Measurements from ENCODE around the gene UBE3C.
"Not testable (repeated sequence)": the region's sequence is repeated elsewhere in the genome, so short reads cannot be mapped to it uniquely, and the experiment has no call there.

The UBE3C gene

DNA sequence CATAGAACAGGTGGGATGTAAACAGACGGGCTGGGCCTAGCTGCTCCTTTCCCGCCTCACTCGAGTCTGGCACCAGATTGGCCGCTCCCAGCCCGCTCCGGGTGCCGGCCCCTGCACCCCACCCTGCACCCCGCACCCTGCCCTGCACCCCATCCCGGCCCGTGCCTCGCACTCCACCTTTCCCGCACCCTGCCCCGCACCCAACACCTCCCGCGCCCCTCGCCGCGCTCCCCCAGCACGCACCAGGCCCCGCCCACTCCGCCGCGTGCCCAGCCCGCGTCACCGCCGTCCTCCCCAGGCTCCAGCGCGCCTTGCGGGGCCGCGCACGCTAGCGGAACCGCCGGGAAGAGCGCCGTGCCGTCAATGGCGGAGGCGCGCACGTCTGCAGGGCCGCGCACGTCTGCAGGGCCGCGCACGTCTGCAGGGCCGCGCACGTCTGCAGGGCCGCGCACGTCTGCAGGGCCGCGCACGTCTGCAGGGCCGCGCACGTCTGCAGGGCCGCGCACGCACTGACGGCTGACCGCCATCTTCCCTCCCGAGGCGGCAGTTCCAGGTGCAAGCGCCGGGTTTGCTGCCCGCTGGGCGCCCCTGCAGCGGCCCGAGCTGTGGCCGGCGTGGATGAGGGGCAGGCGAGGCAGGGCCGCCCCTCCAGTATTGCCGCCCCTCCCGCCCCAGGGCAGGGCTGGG, at the start of gene UBE3C:
TSS of gene UBE3C (plus strand) at position 503 of the 687 bp plus-strand sequence. CDS start 347 bp downstream, outside the sequence.
- peak; percentile 71 for DNase-seq (ENCODE audit: low read depth)

DNA sequence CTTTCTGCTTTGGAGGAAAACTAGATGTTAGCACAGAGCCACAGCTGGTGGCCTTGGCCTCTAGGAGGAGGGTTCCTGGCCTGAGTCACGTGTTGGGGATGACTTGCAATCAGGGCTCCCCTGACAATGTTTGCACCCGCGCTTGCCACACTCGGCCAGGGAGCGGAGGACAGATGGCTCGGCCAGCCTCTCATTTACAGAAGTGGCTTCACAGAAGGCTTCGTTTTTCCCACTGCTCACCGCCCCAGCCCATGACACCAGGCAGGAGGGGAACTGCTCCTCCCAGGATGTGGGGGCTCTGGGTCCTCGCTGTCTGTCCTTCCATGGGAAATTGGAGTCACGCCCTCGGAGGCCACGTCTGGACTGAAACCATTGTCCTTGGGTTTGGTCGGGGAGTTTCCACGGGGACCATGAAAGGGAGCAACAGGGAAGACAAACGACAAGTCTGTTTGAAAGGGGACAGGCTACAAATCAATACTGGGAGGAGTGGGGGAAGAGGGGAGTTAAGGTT, 49.6 kb upstream of the UBE3C start:
- no peak for DNase-seq (ENCODE audit: low read depth)

DNA sequence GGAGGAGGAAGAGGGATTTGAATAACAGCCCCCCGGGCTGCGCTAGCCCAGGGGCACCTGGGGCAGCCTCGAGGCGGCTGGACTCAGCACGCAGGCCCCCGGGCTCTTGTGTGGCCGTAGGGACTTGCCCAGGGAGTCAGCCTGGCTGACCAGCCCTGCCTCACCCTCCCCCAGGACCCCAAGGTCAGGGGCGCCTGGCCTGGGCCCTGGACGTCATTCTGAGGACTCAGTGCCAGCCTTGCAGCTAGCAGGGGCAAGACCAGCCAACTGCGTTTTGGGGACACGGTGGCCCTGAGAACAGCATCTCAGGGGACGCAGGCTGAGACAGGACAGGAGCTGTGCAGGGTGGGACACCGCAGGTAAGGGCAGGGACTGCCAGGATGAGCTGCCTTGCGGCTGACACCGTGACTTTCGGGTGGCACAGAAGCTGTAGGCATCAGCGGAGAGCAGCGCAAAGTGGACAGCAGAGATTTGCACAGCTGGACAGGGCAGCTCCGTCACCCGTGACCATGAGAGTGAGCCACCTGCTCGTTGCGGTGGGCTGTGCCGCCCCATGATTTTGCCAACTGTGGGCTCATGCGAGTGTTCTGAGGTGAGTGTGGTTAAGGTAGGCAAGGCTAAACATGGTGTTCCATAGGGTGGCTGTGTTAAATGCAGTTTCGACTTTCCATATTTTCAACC, 48.1 kb upstream of the UBE3C start:
- DNase-seq (ENCODE audit: low read depth) = no peak

DNA sequence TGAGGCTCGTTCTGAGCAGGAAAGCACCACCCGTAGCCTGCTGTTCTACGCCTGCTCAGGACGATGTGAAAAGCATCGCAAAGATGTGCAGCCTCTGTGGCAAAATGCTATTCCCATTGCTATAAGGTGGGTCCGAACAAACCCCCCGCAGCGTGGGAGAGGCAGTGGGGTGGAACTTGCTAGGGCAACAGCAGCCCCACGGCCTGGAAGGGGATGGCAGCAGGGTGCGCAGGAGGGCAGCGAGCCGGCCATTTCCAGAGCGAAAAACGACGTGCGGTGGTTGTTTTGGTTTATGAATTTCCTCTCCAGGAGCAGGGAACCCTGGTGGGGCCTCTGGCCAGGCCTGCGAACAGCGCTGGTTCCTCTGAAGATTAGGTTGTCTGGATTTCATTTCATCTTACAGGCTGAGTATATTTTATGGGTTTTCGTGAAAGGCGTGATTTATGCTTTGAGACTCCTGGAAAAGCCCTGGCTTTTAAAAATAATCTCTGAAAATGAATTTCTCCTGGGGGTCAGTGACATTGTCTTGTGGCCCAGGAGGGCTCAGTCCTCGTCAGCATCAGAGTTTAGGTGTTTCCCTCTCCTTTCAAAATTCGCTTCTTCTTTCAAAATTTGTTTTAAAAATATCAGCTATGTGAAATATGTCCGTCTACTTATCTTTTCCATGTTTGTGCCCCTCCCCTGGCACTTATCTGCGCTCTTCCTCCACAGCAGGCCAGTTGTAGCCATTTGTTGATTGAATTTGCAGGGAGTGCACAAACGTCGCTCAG, 42.3 kb upstream of the UBE3C start:
- DNase-seq (ENCODE audit: low read depth) = no peak

DNA sequence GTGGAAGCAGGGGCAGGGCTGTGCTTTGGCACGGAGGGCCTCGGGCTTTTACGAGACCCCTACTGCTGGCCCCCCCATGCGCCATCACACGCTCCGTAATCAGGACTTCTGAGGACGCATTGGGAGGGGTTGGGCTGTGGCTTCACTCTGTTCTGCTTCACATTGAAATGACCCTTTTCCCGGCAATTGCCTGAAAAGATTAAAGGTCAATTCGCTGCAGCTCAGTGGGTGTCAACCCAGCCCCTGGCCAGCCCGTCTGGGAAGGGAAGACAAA, 41.7 kb upstream of the UBE3C start:
- no peak for DNase-seq (ENCODE audit: low read depth)

DNA sequence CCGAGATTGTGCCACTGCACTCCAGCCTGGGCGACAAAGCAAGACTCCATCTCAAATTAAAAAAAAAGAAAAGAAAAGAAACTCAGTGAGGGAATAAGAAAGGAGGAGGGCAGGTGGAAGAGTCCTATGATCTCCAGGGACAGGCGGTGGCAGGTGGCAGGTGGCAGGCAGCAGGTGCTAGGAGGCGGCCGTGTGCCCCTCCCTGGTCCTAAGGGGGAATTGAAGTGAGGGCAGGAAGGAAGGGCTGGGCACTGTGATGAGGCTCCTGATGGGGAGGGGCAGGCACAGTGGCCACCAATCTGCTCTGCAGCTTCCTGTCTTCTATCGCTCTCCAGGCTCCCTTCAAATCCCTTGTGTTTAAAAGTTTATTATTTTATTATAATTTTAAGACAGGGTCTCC, 41.2 kb upstream of the UBE3C start:
- no peak for DNase-seq (ENCODE audit: low read depth)

DNA sequence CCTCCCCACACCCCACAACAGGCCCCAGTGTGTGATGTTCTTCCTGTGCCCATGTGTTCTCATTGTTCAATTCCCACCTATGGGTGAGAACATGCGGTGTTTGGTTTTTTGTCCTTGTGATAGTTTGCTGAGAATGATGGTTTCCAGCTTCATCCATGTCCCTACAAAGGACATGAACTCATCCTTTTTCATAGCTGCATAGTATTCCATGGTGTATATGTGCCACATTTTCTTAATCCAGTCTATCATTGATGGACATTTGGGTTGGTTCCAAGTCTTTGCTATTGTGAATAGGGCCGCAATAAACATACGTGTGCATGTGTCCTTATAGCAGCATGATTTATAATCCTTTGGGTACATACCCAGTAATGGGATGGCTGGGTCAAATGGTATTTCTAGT, 38.7 kb upstream of the UBE3C start:
- not testable (repeated sequence) for DNase-seq (ENCODE audit: low read depth)

DNA sequence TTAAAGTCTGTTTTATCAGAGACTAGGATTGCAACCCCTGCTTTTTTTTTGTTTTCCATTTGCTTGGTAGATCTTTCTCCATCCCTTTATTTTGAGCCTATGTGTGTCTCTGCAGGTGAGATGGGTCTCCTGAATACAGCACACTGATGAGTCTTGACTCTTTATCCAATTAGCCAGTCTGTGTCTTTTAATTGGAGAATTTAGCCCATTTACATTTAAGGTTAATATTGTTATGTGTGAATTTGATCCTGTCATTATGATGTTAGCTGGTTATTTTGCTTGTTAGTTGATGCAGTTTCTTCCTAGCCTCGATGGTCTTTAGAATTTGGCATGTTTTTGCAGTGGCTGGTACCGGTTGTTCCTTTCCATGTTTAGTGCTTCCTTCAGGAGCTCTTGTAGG, 35.1 kb upstream of the UBE3C start:
- not testable (repeated sequence) for DNase-seq (ENCODE audit: low read depth)

DNA sequence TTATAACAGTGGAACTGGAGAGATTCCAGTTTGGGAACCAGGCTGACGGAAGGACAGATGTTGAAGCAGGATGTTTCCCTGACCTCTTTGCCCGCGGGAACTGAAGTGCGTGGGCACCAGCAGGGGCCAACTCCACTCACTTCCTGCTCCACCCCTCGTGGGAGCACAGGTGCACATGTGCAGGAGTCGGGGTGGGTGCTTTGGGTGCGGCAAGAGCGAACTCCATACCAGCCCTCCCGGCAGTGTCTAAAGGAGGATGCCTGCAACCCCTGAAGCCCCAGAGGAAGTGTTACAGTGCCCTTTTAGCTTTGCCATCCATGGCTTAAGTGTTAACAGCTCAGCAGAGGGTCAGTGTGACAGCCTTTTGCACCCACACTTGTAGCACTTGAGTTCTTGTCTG, 27.4 kb upstream of the UBE3C start:
- DNase-seq (ENCODE audit: low read depth) = no peak

DNA sequence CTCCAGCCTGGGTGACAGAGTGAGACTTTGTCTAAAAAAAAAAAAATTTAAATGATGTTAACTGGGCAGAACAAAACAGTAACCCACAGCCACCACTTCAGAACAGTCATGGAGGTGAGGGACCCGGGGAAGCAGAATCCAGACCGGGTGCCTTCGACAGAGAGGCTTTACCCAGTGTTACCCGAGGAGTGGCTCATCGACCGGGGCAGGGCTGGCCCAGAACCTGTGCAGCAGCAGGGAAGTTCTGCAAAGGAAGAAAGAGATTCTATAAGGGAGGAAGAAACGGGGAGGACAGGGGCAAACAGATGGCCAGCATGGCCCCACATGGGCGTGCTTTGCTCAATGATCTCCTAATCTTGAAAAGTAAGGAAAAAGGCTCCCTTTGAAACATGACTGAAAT, 26.0 kb upstream of the UBE3C start:
- DNase-seq (ENCODE audit: low read depth) = no peak

DNA sequence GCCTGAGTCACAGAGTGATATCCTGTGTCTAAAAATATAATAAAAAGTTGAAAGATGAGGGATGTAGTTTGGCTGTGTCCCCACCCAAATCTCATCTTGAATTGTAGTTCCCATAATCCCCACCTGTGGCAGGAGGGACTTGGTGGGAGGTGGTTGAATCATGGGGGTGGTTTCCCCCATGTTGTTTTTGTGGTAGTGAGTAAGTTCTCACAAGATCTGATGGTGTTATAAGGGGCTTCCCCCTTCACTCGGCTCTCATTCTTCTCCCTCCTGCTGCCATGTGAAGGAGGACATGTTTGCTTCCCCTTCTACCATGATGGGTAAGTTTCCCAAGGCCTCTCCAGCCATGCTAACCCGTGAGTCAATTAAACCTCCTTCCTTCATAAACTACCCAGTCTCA, 25.1 kb upstream of the UBE3C start:
- no peak for DNase-seq (ENCODE audit: low read depth)

DNA sequence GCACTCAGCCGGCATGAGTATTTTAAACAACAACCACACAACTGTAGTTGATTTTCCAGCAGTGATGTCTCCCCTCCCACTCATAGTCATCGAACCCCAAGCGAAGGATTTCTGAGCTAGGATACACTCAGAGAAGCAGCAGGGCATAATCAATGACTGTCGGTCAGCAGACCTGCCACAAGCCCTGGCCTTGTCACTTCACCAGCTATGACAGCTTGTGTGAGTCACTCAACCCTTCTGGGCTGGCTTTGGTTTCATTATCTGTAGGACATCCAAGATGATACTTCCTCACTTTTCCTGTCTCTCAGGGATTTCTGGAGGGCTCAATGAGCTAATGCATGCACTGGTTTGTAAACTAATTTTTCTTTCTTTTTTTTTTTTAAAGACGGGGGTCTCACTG, 22.0 kb upstream of the UBE3C start:
- DNase-seq (ENCODE audit: low read depth) = no peak

DNA sequence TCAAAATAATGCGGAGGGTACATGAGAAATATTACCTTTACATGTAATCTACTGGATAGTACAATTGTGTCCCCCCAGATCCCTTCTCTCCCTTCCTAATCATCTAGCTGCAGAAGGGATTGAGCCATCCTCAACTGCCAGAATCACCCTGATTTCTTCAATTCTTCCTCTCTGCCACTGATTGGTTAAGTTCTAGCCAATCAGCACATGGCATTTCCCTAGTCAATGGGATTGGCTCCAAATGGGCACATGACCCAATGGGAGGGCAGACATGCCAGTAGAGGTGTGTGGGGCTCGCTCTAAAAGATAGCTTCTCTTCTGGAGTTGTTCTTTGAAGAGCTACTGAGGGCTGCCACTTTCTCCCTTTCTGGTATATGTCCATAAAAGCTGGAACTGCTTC, 20.9 kb upstream of the UBE3C start:
- no peak for DNase-seq (ENCODE audit: low read depth)

DNA sequence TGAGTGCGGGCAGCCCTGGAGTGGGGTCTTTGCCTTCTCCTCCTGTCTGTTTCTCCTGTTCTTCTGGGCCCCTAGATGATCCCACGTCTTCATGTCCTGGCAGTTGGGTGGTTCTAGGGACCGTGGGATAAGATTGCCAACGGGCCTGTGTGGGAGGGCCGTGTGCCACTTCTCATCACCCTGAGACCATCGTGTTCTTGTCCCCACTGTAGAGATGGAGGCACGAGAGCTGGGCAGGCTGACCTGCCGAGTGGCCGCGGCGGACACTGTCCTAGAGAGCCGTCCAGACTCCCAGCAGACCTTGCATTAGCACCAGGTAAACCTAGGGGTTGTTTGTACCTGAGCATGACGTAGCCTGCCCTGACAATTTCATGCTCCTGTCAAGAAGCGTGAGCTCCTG, 18.5 kb upstream of the UBE3C start:
- no peak for DNase-seq (ENCODE audit: low read depth)

DNA sequence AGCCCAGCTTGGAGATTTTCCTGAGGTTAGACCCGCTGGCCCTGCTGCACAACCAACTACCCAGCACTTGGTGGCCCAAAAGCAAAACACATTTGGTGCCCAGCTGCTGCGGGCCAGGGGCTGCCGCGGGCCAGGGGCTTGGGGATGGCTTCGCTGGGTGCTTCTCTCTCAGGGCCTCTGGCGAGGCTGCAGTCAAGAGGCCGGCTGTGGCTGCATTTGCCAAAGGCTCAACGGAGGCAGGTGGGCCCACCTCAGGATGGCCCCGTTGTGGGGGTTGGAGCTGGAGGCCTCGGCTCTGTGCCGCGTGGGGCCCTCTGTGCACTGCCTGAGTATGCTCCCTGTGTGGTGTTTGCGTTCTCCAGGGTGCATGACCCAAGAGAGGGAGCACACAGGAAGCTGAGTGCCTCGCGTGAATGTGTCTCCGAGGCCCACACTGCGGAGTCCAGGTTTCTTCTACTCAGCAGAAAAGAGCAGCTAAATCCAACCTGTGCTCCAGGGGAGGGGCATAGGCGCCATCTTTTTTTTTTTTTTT, 17.5 kb upstream of the UBE3C start:
- DNase-seq (ENCODE audit: low read depth) = no peak

DNA sequence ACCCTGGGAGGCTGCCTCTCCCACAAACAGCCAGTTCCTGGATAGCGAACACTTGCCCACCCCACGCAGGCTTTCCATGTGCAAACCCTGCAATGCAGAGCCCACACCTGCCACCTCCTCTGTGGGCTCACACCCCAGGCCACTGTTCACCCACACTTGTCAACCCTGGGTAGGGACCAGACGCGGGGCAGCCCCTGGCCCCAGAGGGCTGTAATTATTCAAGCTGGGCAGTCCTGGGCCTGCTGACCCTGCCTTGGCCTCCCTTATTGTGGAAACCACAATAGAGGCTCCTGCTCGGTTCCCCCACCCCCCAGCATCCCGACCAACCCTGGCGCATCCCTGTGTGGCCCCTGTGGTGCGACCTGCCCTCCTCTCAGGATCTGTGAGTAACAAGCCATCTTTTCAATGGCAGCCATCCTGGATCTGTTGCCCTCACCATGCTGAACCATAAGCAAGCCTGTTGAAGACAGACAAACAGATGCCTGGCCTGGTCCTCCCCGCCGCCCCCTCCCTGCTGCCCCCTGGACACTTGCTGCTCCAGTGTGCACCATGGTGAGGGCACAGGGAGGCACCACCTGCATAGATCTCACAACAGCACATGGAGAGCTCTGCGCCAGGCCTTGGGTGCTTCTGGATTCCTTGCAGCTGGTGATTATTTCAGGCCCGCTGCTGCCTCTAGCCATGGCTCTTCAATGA, 15.8 kb upstream of the UBE3C start:
- no peak for DNase-seq (ENCODE audit: low read depth)

DNA sequence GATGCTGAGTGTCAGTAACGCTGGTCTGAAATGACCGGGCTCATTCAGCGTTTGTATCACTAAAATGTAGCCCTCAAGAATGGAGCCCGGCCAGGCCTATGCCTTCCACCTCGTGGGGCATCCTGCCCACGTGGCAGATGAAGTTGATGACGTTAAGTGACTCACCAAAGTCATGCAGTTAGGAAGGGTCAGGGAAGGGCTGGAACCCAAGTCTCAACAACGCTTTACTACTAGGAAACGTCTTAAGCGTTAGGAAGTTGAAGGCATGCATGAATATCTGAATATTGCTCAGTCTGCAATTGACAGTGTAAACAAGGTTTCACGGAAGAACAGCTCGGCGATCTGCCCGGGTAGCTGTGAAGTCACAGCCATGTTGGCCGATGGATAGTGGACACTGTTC, 14.0 kb upstream of the UBE3C start:
- no peak for DNase-seq (ENCODE audit: low read depth)

DNA sequence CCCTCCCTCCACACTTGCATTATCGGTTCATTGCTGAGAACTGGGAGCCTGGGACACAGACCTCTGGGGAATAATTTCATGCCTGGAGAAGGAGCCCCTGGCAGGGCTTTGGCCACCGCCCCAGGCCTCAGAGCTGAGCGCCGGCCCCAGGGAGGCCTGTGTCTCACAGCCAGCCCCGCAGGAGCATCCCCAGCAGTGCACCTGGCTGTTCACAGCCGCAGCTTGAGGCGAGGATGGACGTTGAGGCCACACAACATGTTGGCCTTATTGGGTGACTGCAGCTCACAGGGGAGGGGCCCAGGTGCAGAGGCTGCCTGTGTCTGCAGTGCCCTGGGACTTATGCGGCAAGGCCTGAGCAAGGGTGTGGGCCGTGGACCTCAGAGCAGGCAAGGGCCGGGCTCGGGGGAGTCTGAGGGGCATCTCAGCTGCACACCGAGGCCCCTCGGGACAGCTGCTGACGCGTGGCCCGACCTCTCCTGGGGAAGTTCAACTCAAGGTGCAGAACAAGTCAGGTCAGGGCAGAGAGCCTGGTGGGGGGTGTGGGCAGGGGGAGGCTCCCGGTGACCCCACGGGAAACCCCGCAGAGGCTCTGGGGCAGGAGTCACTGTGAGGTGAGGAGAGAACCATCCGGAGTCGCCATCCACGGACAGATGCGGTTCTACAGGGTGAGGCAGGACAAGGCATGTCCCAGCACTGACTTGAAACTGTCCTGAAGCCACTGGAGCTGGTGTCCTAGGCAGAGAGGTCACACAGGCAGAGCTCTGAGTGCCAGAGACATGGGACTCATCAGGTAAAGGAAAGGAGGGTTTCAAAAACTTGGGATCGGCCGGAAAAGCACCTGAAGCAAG, 13.1 kb upstream of the UBE3C start:
- DNase-seq (ENCODE audit: low read depth) = no peak

DNA sequence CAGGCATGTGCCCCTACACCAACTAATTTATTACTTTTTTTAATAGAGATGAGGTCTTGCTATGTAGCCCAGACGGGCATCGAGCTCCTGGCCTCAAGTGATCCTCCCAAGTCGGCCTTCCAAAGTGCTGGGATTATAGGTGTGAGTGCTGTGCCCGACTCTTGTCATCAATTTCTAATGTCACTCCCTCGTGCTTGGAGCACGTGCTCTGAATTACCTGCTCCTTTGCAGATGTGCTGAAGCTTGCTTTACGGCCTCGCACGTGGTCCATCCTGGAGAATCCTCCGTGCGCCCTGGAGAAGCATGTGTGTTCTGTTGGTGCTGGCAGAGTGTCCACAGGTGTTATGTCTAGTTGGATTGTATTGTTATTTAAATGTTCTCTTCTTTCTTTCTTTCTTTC, 11.8 kb upstream of the UBE3C start:
- no peak for DNase-seq (ENCODE audit: low read depth)

DNA sequence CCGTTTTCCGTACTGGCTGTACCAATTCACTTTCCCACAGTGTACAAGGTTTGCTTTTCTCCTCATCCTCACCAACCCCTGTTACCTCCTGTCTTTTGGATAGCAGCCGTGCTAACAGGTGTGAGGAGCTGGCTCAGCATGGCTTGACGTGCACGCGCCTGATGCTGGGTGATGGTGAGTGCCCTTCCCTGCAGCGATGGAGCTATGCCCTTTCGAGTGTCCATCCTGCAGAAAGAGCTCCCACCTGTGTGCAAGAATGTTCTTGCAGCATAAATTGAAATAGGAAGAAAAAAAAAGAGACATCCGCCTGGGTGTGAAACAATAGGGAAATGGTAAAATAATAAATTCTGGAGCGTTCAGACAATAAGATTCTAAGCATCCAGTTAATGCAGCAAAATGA, 9.5 kb upstream of the UBE3C start:
- no peak for DNase-seq (ENCODE audit: low read depth)

DNA sequence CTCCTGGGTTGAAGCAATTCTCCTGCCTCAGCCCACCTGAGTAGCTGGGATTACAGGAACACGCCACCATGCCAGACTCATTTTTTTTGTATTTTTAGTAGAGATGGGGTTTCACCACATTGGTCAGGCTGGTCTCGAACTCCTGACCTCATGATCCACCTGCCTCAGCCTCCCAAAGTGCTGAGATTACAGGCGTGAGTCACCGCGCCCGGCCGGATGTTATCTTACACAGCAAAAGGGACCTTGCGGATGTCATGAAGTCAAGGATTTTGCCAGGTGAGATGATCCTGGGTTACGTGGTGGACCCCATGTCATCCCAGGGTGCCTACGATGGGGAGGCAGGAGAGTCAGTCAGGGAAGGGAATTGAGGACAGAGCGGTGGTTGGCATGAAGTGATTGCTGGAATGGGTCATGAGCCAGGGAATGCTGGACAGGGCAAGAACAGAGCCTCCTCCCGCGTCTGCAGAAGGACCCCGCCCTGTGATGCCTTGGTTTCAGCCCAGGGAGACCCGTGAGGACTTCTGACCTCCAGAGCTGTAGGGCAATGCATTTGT, 8.7 kb upstream of the UBE3C start:
- DNase-seq (ENCODE audit: low read depth) = no peak

All from CMK (cell line).